IMR-90 (cell line): ENCODE results near the gene EMID1. TPM values are rescaled to one million over a fixed set of nuclear protein-coding genes. Genes with fewer than 3 reads are reported as not detected.
A peak's percentile ranks its signal among the peaks of the same experiment; 100 is the strongest.

ENCODE experiments used
- ATAC-seq: fragments of 200-7000 bp; cut with Tn5 transposase; 2 replicates; pipeline ENCODE4 v1.9.1; 2020; ENCODE audit warnings: low read depth, mild to moderate bottlenecking, moderate library complexity
- BruUV-seq: library from RNA; stranded (reverse); fragments of 400-500 nt; replicated peaks from 2 replicates; lab custom pipeline; 2021; lab: Mats Ljungman, UMichigan
- CTCF ChIA-PET: fragments of 300-600 bp; formaldehyde crosslinking; extraction: SDS; loops from one replicate; lab custom pipeline; 2021; ENCODE audit warnings: antibody characterized with exemption; lab: Yijun Ruan, JAX
- POLR2A ChIA-PET: fragments of 300-600 bp; sonication (Branson Sonifier 250); formaldehyde crosslinking; loops from one replicate; lab custom pipeline; 2022; ENCODE audit warnings: antibody characterized with exemption; ENCODE audit not compliant: unreplicated experiment; lab: Charles Lee
- DNase-seq: peaks from one replicate; pipeline ENCODE4 v3.0.0; 2013
- H2AFZ ChIP-seq: replicated peaks from 2 replicates; pipeline ENCODE3; 2013; ENCODE audit warnings: low read length, mild to moderate bottlenecking; ENCODE audit not compliant: poor library complexity
- H2AK5ac ChIP-seq: 2 replicates; pipeline ENCODE4 v1.6.1; 2013; ENCODE audit warnings: low read depth, low read length, inconsistent platforms
- H2AK9ac ChIP-seq: replicated peaks from 2 replicates; pipeline ENCODE3; 2013; ENCODE audit warnings: mild to moderate bottlenecking, low read depth, low read length, moderate library complexity; ENCODE audit not compliant: poor library complexity
- H2BK120ac ChIP-seq: 2 replicates; pipeline ENCODE4 v1.6.1; 2013; ENCODE audit warnings: low read depth, low read length, inconsistent platforms
- H2BK15ac ChIP-seq: 3 replicates; pipeline ENCODE4 v1.6.1; 2013; ENCODE audit warnings: low read depth, low read length, inconsistent platforms
- H2BK20ac ChIP-seq: 2 replicates; pipeline ENCODE4 v1.6.1; 2013; ENCODE audit warnings: low read depth, mild to moderate bottlenecking, inconsistent platforms, low read length, moderate library complexity
- H2BK5ac ChIP-seq: 2 replicates; pipeline ENCODE4 v1.6.1; 2013; ENCODE audit warnings: mild to moderate bottlenecking, low read depth, low read length, inconsistent platforms; ENCODE audit not compliant: poor library complexity, severe bottlenecking
- H3K14ac ChIP-seq: replicated peaks from 2 replicates; pipeline ENCODE4 v1.6.1; 2013; ENCODE audit warnings: low read depth, low read length, inconsistent platforms
- H3K18ac ChIP-seq: 2 replicates; pipeline ENCODE4 v1.6.1; 2013; ENCODE audit warnings: low read depth, low read length, control low read depth
- H3K23ac ChIP-seq: 2 replicates; pipeline ENCODE4 v1.6.1; 2013; ENCODE audit warnings: low read depth, low read length, inconsistent platforms
- H3K27ac ChIP-seq: 2 replicates; pipeline ENCODE4 v1.5.1; 2013; ENCODE audit warnings: mild to moderate bottlenecking, control low read depth, low read length; ENCODE audit not compliant: insufficient read depth
- H3K27me3 ChIP-seq: 2 replicates; pipeline ENCODE4 v1.6.1; 2013; ENCODE audit warnings: low read length; ENCODE audit not compliant: control insufficient read depth, insufficient read depth
- H3K36me3 ChIP-seq: 2 replicates; pipeline ENCODE4 v1.6.1; 2013; ENCODE audit warnings: low read length, mixed read lengths; ENCODE audit not compliant: control insufficient read depth, insufficient read depth
- H3K4ac ChIP-seq: 2 replicates; pipeline ENCODE4 v1.6.1; 2013; ENCODE audit warnings: low read depth, low read length, inconsistent platforms
- H3K4me1 ChIP-seq: 2 replicates; pipeline ENCODE4 v1.6.1; 2013; ENCODE audit warnings: low read length, mixed read lengths; ENCODE audit not compliant: control insufficient read depth, insufficient read depth
- H3K4me2 ChIP-seq: 2 replicates; pipeline ENCODE4 v1.6.1; 2013; ENCODE audit warnings: low read depth, mild to moderate bottlenecking, control low read depth, low read length, moderate library complexity
- H3K4me3 ChIP-seq: 2 replicates; pipeline ENCODE4 v1.5.1; 2013; ENCODE audit warnings: low read depth, mild to moderate bottlenecking, control low read depth, low read length, moderate library complexity; ENCODE audit not compliant: insufficient read depth
- H3K56ac ChIP-seq: 2 replicates; pipeline ENCODE4 v1.6.1; 2013; ENCODE audit warnings: low read length, inconsistent platforms; ENCODE audit not compliant: insufficient read depth; ENCODE audit errors: extremely low read depth
- H3K79me1 ChIP-seq, 2 experiments: 2 replicates each; pipeline ENCODE4 v1.6.1; 2013; ENCODE audit warnings: low read length in 2 of 2, inconsistent platforms in 1 of 2, low read depth in 1 of 2
- H3K9ac ChIP-seq: 2 replicates; pipeline ENCODE4 v1.6.1; 2013; ENCODE audit warnings: low read depth, low read length, control low read depth
- H3K9me1 ChIP-seq: 2 replicates; pipeline ENCODE4 v1.6.1; 2013; ENCODE audit warnings: low read length, inconsistent platforms; ENCODE audit not compliant: insufficient read depth
- H3K9me3 ChIP-seq: 2 replicates; pipeline ENCODE4 v1.6.1; 2013; ENCODE audit warnings: low read length; ENCODE audit not compliant: control insufficient read depth, insufficient read depth
- H4K20me1 ChIP-seq: 2 replicates; pipeline ENCODE4 v1.6.1; 2013; ENCODE audit warnings: low read length, inconsistent platforms; ENCODE audit not compliant: insufficient read depth
- H4K5ac ChIP-seq: 2 replicates; pipeline ENCODE4 v1.6.1; 2013; ENCODE audit warnings: mild to moderate bottlenecking, low read depth, low read length, control low read depth
- H4K8ac ChIP-seq, 2 experiments: 2 replicates each; pipeline ENCODE4 v1.6.1; 2013; ENCODE audit warnings: low read depth in 2 of 2, low read length in 2 of 2, control low read depth in 1 of 2, inconsistent platforms in 1 of 2
- H4K91ac ChIP-seq: 2 replicates; pipeline ENCODE4 v1.6.1; 2013; ENCODE audit warnings: low read depth, low read length, inconsistent platforms; ENCODE audit not compliant: insufficient read depth
- CEBPB ChIP-seq: IDR thresholded peaks from 2 replicates; pipeline ENCODE4 v1.6.1; 2012; ENCODE audit warnings: low read depth, low read length, improper control_type of control experiment
- CHD1 ChIP-seq: IDR thresholded peaks from 2 replicates; pipeline ENCODE4 v1.6.1; 2012; ENCODE audit warnings: low read depth, low read length, improper control_type of control experiment
- CTCF ChIP-seq: conservative IDR thresholded peaks from 2 replicates; pipeline ENCODE4 v1.5.1; 2012; ENCODE audit warnings: mild to moderate bottlenecking, low read depth, low read length, improper control_type of control experiment
- FOS ChIP-seq: fragments of 150-350 bp; IDR thresholded peaks from 2 replicates; pipeline ENCODE4 v1.6.1; 2016; ENCODE audit warnings: low read depth, low read length
- MAZ ChIP-seq: IDR thresholded peaks from 2 replicates; pipeline ENCODE4 v1.6.1; 2012; ENCODE audit warnings: low read depth, mild to moderate bottlenecking, low read length, improper control_type of control experiment, moderate library complexity, borderline replicate concordance
- MXI1 ChIP-seq: IDR thresholded peaks from 2 replicates; pipeline ENCODE4 v1.6.1; 2012; ENCODE audit warnings: low read depth, mild to moderate bottlenecking, low read length, moderate library complexity, borderline replicate concordance
- POLR2A ChIP-seq: IDR thresholded peaks from 2 replicates; pipeline ENCODE4 v1.6.1; 2012; ENCODE audit warnings: mild to moderate bottlenecking, low read depth, low read length
- RAD21 ChIP-seq: IDR thresholded peaks from 2 replicates; pipeline ENCODE4 v1.6.1; 2012; ENCODE audit warnings: low read length, improper control_type of control experiment
- RCOR1 ChIP-seq: IDR thresholded peaks from 2 replicates; pipeline ENCODE4 v1.6.1; 2012; ENCODE audit warnings: mild to moderate bottlenecking, low read length, improper control_type of control experiment; ENCODE audit not compliant: insufficient replicate concordance
- RFX5 ChIP-seq: IDR thresholded peaks from 2 replicates; pipeline ENCODE4 v1.8.0; 2012; ENCODE audit warnings: low read depth, mild to moderate bottlenecking, low read length, moderate library complexity
- SMC3 ChIP-seq: fragments of 150-350 bp; IDR thresholded peaks from 2 replicates; pipeline ENCODE4 v1.6.1; 2016; ENCODE audit warnings: low read depth, mild to moderate bottlenecking, antibody characterized with exemption, low read length, moderate library complexity
- USF2 ChIP-seq: fragments of 150-350 bp; IDR thresholded peaks from 2 replicates; pipeline ENCODE4 v1.6.1; 2017; ENCODE audit warnings: mild to moderate bottlenecking, antibody characterized with exemption, low read length, low read depth
- WGBS, 2 experiments: methylation state at CpG; one replicate each; pipeline versions ENCODE4 v1.1.5 to v1.1.7; 2013; ENCODE audit warnings: missing lambda C conversion rate in 2 of 2; ENCODE audit not compliant: insufficient read length in 1 of 2; ENCODE audit errors: extremely low coverage in 2 of 2; 5-methylcytosine and 5-hydroxymethylcytosine counted together
- dilution Hi-C: fragments of 300-500 bp; cut with HindIII; formaldehyde crosslinking; loops from one replicate; pipeline ENCODE4 v1.14.3; 2018; ENCODE audit warnings: low sequenced_read_pairs; ENCODE audit not compliant: unreplicated experiment
- in situ Hi-C: fragments of 300-500 bp; cut with MboI; formaldehyde crosslinking; loops from 3 replicates; pipeline ENCODE4 v1.14.3; 2019; ENCODE audit warnings: low sequenced_read_pairs, inconsistent platforms, mixed read lengths
- intact Hi-C: fragments of 100-400 bp; cut with micrococcal nuclease; formaldehyde crosslinking; loops from 2 replicates; pipeline ENCODE4 v1.10.0; 2022
- polyA plus RNA-seq, 3 experiments: library from polyadenylated mRNA; depleted of rRNA; stranded (reverse); fragments of >200 nt; gene quantifications; 2 replicates each; pipeline ENCODE4 v1.2.3, GENCODE V29; 2012; ENCODE audit warnings: low replicate concordance in 1 of 3
- total RNA-seq: library from RNA; depleted of rRNA; stranded (reverse); fragments of >200 nt; gene quantifications from 2 replicates; pipeline ENCODE4 v1.2.3, GENCODE V29; 2012

Gene EMID1
- total and polyA plus RNA-seq, 2 of the 4 experiments (the other 2 are of a cell fraction), result 0.54 to 1.3 TPM

DNA sequence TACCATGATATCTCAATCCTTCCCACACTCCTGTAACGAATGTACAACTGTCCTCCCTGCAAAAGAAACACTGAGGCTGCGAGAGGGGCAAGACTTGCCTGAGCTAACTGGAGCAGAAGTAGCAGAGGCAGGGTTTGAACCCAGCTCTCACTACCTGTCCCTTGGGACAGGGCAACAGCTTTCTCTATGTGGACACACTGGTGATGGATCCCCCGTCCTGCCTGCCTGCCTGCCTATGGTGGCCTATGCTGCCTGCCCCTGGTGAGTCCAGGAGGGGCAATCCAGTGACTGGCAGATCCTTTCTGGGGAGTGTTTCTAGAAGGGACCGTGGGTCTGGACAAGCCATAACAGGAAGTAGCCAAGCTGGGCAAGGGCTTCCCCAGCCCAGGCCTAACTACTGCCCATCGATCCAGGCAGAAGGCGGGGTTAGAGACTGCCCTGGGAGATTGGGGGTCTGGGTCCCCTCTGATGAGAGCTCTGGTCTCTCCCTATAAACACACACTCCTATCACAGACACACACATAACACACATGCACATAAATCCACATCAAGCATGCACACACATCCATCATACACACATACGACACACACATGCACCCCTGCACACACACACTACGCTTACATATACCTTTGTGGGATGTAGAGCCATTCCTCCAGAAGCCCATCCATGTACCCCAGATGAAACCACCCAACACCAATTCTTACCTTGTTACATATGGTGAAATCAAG lies 1.1 kb upstream of the EMID1 start:
- peak overlapping the region; percentile 58 for H2AFZ ChIP-seq
- CTCF ChIA-PET, result interaction anchor here (0.6 to 1.9 kb wide), 4 partner anchors 29 to 252 kb away, joined by 3 to 7 read pairs (median 4); no protein-coding TSS in a partner anchor
- no peak overlapping the region for H3K18ac ChIP-seq
- no TSS peak for BruUV-seq
- no peak overlapping the region for H4K5ac ChIP-seq
- no peak overlapping the region; the same call in 1 of the 2 replicates for H2BK120ac ChIP-seq
- intact Hi-C loops (no loop called here), in situ Hi-C loops (no loop called here), dilution Hi-C loops (no loop called here)
- H2AK9ac ChIP-seq, result peak overlapping the region; percentile 52
- H3K79me1 ChIP-seq, result no peaks in the 10 kb centered on the region
- DNase-seq, result no peak
- no peak overlapping the region; the same call in 1 of the 2 replicates for H2BK20ac ChIP-seq
- peaks cover 15% of the 10 kb centered on the region for H3K9me1 ChIP-seq
- H3K9me3 ChIP-seq, result no peaks in the 10 kb centered on the region
- peaks cover 13% of the 10 kb centered on the region for H3K27me3 ChIP-seq
- 100% methylated on average over 2 of the region's 8 CpGs; no CpG with 5 or more reads in 1 of the 2 experiments for WGBS, 2 experiments
- H3K9ac ChIP-seq, result no peak overlapping the region
- peak overlapping the region; percentile 51 for H2AK5ac ChIP-seq
- no peak for TF ChIP-seq SMC3
- no peak for TF ChIP-seq CTCF
- no peak for TF ChIP-seq USF2
- TF ChIP-seq MXI1, result no peak
- TF ChIP-seq RCOR1, result no peak
- no peak for TF ChIP-seq POLR2A
- TF ChIP-seq FOS, result no peak
- no peak for TF ChIP-seq RAD21
- no peak for TF ChIP-seq CEBPB
- no peak for TF ChIP-seq CHD1
- no peak for TF ChIP-seq RFX5
- TF ChIP-seq MAZ, result no peak
- peak overlapping the region; percentile 0; the same call in 1 of the 2 replicates for H4K91ac ChIP-seq
- H3K23ac ChIP-seq, result peak overlapping the region; percentile 5; the same call in 1 of the 2 replicates
- no peak overlapping the region; the same call in 1 of the 2 replicates for H3K14ac ChIP-seq
- peak overlapping the region; percentile 13; the same call in 1 of the 2 replicates for H3K4ac ChIP-seq
- POLR2A ChIA-PET, result no interaction called here
- H4K8ac ChIP-seq, result 0 out of 4 replicates have a peak overlapping the region, but pooled peaks of 1 of the 2 experiments have one; percentile 1
- no peak for ATAC-seq
- H2BK15ac ChIP-seq, result no peak overlapping the region
- no peak overlapping the region for H2BK5ac ChIP-seq
- H4K20me1 ChIP-seq, result no peaks in the 10 kb centered on the region
- H3K36me3 ChIP-seq, result no peaks in the 10 kb centered on the region
- H3K4me1 ChIP-seq, result peaks cover 9% of the 10 kb centered on the region; the same call in 1 of the 2 replicates
- H3K4me3 ChIP-seq, result no peak overlapping the region
- no peak overlapping the region for H3K56ac ChIP-seq
- H3K27ac ChIP-seq, result no peak overlapping the region
- no peak overlapping the region for H3K4me2 ChIP-seq
